HepG2 (cell line): ENCODE data around the gene STPG4. TPM values are rescaled to one million over a fixed set of nuclear protein-coding genes. Genes with fewer than 3 reads are reported as not detected.

Experiments
- DRAP1 ChIP-seq: IDR thresholded peaks from 2 replicates; pipeline ENCODE4 v1.6.1; 2016; ENCODE audit warnings: missing genetic modification reagents, missing compliant biosample characterization
- ELF1 ChIP-seq: sonication (generic); formaldehyde crosslinking; IDR thresholded peaks from 2 replicates; pipeline ENCODE4 v1.4.0; 2020; ENCODE audit warnings: missing genetic modification reagents
- FOXK1 ChIP-seq: sonication (generic); formaldehyde crosslinking; IDR thresholded peaks from 2 replicates; pipeline ENCODE4 v1.4.0; 2020; ENCODE audit warnings: low read depth, missing genetic modification reagents, borderline replicate concordance
- FOXK2 ChIP-seq: fragments of 450-650 bp; IDR thresholded peaks from 2 replicates; pipeline ENCODE4 v1.6.1; 2016
- FOXP4 ChIP-seq: sonication (generic); formaldehyde crosslinking; IDR thresholded peaks from 2 replicates; pipeline ENCODE4 v1.4.0; 2020; ENCODE audit warnings: missing genetic modification reagents
- GABPB1 ChIP-seq: IDR thresholded peaks from 2 replicates; pipeline ENCODE4 v1.6.1; 2016; ENCODE audit warnings: mild to moderate bottlenecking, missing genetic modification reagents, moderate library complexity, missing compliant biosample characterization
- NFATC3 ChIP-seq: sonication (generic); formaldehyde crosslinking; IDR thresholded peaks from 2 replicates; pipeline ENCODE4 v1.5.1; 2020; ENCODE audit warnings: mild to moderate bottlenecking, missing genetic modification reagents
- NR2F2 ChIP-seq: IDR thresholded peaks from 2 replicates; pipeline ENCODE4 v1.6.1; 2012; ENCODE audit warnings: low read depth, inconsistent platforms, borderline replicate concordance
- PHF21A ChIP-seq: sonication (generic); formaldehyde crosslinking; IDR thresholded peaks from 2 replicates; pipeline ENCODE4 v1.5.0; 2020; ENCODE audit warnings: mild to moderate bottlenecking, missing genetic modification reagents
- RNF219 ChIP-seq: sonication (generic); formaldehyde crosslinking; IDR thresholded peaks from 2 replicates; pipeline ENCODE4 v1.5.0; 2020; ENCODE audit warnings: mild to moderate bottlenecking, missing genetic modification reagents
- SP140L ChIP-seq: sonication (generic); formaldehyde crosslinking; IDR thresholded peaks from 2 replicates; pipeline ENCODE4 v1.4.0; 2020; ENCODE audit warnings: missing genetic modification reagents, borderline replicate concordance
- SSRP1 ChIP-seq: IDR thresholded peaks from 2 replicates; pipeline ENCODE4 v1.6.1; 2016; ENCODE audit warnings: control low read depth
- TBX3 ChIP-seq: fragments of 450-650 bp; IDR thresholded peaks from 2 replicates; pipeline ENCODE4 v1.6.1; 2017; ENCODE audit warnings: antibody characterized with exemption, mild to moderate bottlenecking, inconsistent platforms, borderline replicate concordance
- ZC3H4 ChIP-seq: sonication (generic); formaldehyde crosslinking; IDR thresholded peaks from 2 replicates; pipeline ENCODE4 v1.4.0; 2020; ENCODE audit warnings: missing genetic modification reagents, borderline replicate concordance
- ZMYM4 ChIP-seq: sonication (generic); formaldehyde crosslinking; IDR thresholded peaks from 2 replicates; pipeline ENCODE4 v1.8.1; 2023; ENCODE audit warnings: mild to moderate bottlenecking, missing genetic modification reagents
- ZNF20 ChIP-seq: sonication (generic); formaldehyde crosslinking; IDR thresholded peaks from 2 replicates; pipeline ENCODE4 v1.4.0; 2020; ENCODE audit warnings: mild to moderate bottlenecking, moderate library complexity, missing genetic modification reagents
- ZNF33B ChIP-seq: sonication (generic); formaldehyde crosslinking; IDR thresholded peaks from 2 replicates; pipeline ENCODE4 v1.5.1; 2020; ENCODE audit warnings: mild to moderate bottlenecking, missing genetic modification reagents
- ZNF781 ChIP-seq: sonication (generic); formaldehyde crosslinking; IDR thresholded peaks from 2 replicates; pipeline ENCODE4 v1.5.1; 2020; ENCODE audit warnings: borderline replicate concordance, mild to moderate bottlenecking, missing genetic modification reagents; ENCODE audit errors: not compliant biosample characterization
- polyA plus RNA-seq, 8 experiments: library from polyadenylated mRNA; depleted of rRNA in 3 of 8; stranded (reverse) in 7 of 8; unstranded in 1 of 8; fragments of >200 nt; fragmentation: Illumina TruSeq in 4 of 8; extraction: Trizol in 4 of 8; gene quantifications; 2 replicates each; pipeline versions ENCODE4 v1.2.1 to v1.2.3, GENCODE V29; 2011 to 2016; ENCODE audit warnings: low read depth in 4 of 8, missing spikeins in 1 of 8, mixed read lengths in 1 of 8; ENCODE audit not compliant: insufficient read depth in 1 of 8
- total RNA-seq, 5 experiments: library from RNA; depleted of rRNA; stranded (reverse); fragments of >200 nt; fragmentation: Illumina TruSeq; extraction: Trizol; gene quantifications; 2 replicates each; pipeline ENCODE4 v1.2.3, GENCODE V29; 2016; ENCODE audit warnings: low read depth in 1 of 5
- TF ChIP-seq, protein P1 (sequence below): sonication (generic); formaldehyde crosslinking; conservative IDR thresholded peaks from 2 replicates; pipeline ENCODE4 v1.4.0; 2020; ENCODE audit warnings: missing genetic modification reagents
- TF ChIP-seq, protein P2 (sequence below): sonication (generic); formaldehyde crosslinking; conservative IDR thresholded peaks from 2 replicates; pipeline ENCODE4 v1.5.0; 2020; ENCODE audit warnings: missing genetic modification reagents
- TF ChIP-seq, protein P3 (sequence below): sonication (generic); formaldehyde crosslinking; IDR thresholded peaks from 2 replicates; pipeline ENCODE4 v1.4.0; 2020; ENCODE audit warnings: mild to moderate bottlenecking, missing genetic modification reagents

STPG4 gene
- total and polyA plus RNA-seq, 2 of the 13 experiments (the other 11 are each of a cell fraction or from before 2014, with no cell fraction given), result 0.11 to 0.15 TPM

DNA sequence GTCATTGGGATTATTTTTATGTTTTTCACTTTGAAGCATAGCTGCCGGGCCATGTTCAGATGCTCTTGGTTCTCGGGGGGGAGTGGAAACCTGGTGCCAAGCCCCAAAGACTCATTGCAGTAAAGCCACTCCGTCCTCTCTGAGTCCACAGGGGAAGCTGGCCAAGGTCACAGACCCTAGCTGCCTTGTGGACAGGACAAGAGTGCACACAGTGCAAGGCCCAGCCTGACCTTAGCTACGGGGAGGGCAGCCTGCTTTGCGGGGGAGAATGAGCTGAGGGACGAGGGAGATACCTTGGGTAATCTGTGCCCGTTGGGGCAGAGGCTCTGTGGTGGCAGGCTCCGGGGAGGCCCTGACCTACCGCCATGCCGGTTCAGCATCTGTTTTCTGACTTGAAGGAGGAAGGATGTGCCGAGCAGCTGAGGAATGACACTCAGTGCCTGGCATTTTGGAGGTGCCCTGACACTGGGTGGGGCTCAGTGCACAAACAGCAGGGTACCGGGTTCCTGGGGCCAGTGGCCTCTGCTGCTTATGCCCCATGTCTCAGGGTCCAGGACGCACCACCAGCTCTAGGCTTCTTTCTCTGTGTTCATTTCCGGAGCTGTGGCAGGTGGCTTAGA is 87.2 kb downstream of the STPG4 start (continued):
- TF ChIP-seq FOXP4 (no peak; the same call in 1 of the 2 replicates), TBX3 (no peak), NFATC3 (CRISPR knock-in tag) (no peak), GABPB1 (CRISPR knock-in tag) (peak; percentile 37; the same call in 1 of the 2 replicates), ZNF33B (no peak), FOXK1 (CRISPR knock-in tag) (no peak), RNF219 (CRISPR knock-in tag) (no peak), FOXK2 (no peak), ZNF781 (CRISPR knock-in tag) (no peak), ZNF20 (CRISPR knock-in tag) (no peak), SP140L (CRISPR knock-in tag) (no peak), ELF1 (CRISPR knock-in tag) (no peak), SSRP1 (CRISPR knock-in tag) (no peak; the same call in 1 of the 2 replicates), PHF21A (CRISPR knock-in tag) (peak; percentile 59; the same call in 1 of the 2 replicates), ZMYM4 (peak; percentile 82), NR2F2 (peak; percentile 78; the same call in 1 of the 2 replicates), ZC3H4 (CRISPR knock-in tag) (no peak), DRAP1 (CRISPR knock-in tag) (no peak)
- TF ChIP-seq, protein P1, sequence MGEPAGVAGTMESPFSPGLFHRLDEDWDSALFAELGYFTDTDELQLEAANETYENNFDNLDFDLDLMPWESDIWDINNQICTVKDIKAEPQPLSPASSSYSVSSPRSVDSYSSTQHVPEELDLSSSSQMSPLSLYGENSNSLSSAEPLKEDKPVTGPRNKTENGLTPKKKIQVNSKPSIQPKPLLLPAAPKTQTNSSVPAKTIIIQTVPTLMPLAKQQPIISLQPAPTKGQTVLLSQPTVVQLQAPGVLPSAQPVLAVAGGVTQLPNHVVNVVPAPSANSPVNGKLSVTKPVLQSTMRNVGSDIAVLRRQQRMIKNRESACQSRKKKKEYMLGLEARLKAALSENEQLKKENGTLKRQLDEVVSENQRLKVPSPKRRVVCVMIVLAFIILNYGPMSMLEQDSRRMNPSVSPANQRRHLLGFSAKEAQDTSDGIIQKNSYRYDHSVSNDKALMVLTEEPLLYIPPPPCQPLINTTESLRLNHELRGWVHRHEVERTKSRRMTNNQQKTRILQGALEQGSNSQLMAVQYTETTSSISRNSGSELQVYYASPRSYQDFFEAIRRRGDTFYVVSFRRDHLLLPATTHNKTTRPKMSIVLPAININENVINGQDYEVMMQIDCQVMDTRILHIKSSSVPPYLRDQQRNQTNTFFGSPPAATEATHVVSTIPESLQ, result no peak
- TF ChIP-seq, protein P2, sequence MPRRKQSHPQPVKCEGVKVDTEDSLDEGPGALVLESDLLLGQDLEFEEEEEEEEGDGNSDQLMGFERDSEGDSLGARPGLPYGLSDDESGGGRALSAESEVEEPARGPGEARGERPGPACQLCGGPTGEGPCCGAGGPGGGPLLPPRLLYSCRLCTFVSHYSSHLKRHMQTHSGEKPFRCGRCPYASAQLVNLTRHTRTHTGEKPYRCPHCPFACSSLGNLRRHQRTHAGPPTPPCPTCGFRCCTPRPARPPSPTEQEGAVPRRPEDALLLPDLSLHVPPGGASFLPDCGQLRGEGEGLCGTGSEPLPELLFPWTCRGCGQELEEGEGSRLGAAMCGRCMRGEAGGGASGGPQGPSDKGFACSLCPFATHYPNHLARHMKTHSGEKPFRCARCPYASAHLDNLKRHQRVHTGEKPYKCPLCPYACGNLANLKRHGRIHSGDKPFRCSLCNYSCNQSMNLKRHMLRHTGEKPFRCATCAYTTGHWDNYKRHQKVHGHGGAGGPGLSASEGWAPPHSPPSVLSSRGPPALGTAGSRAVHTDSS (CRISPR knock-in tag), result no peak
- TF ChIP-seq, protein P3, sequence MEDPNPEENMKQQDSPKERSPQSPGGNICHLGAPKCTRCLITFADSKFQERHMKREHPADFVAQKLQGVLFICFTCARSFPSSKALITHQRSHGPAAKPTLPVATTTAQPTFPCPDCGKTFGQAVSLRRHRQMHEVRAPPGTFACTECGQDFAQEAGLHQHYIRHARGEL, result no peak
